K562 (cell line): ENCODE measurements around the gene EIF5. TPM values are rescaled to one million over a fixed set of nuclear protein-coding genes. Genes with fewer than 3 reads are reported as not detected.

Experiments
- ATAC-seq: fragments of 200-7000 bp; cut with Tn5 transposase; 3 replicates; pipeline ENCODE4 v1.9.1; 2020; ENCODE audit warnings: moderate library complexity
- BruUV-seq: library from RNA; stranded (reverse); fragments of 400-500 nt; replicated peaks from 2 replicates; lab custom pipeline; 2021; lab: Mats Ljungman, UMichigan
- CTCF ChIA-PET: fragments of 300-600 bp; formaldehyde crosslinking; extraction: SDS; loops from one replicate; lab custom pipeline; 2021; ENCODE audit warnings: low intra/inter-chr PET ratio; lab: Yijun Ruan, JAX
- POLR2A ChIA-PET: fragments of 300-600, 350-650 bp; sonication (Branson Sonifier 250); formaldehyde crosslinking; extraction: SDS; loops from one replicate; lab custom pipeline; 2021; ENCODE audit warnings: antibody characterized with exemption, inconsistent platforms; lab: Yijun Ruan, JAX
- DNase-seq, 4 experiments: peaks; one replicate each; pipeline versions ENCODE4 v3.0.0 to v3.0.0-alpha.2; 2011 to 2018; ENCODE audit warnings: low spot score in 3 of 4, mixed read lengths in 3 of 4; ENCODE audit errors: extremely low read depth in 1 of 4
- FAIRE-seq: peaks from 2 replicates; lab custom pipeline; 2011; peaks lifted over from hg19 to GRCh38; lab: Jason Lieb, UNC
- H2AFZ ChIP-seq: 2 replicates; pipeline ENCODE4 v1.6.0; 2011; ENCODE audit warnings: low read depth, low read length, control low read depth, inconsistent platforms
- H3K27ac ChIP-seq: fragments of 200-600 bp; 3 replicates; pipeline ENCODE4 v1.8.0; 2011; ENCODE audit warnings: low read depth, mild to moderate bottlenecking, control low read depth, inconsistent platforms, low read length, moderate library complexity, mixed read lengths; ENCODE audit errors: extremely low read depth
- H3K27me3 ChIP-seq, 2 experiments: fragments of 300-600 bp in 1 of 2; 2 replicates in 1 of 2; 3 replicates in 1 of 2; pipeline versions ENCODE4 v1.6.0 to v1.8.0; 2011; ENCODE audit warnings: inconsistent platforms in 2 of 2, low read length in 2 of 2, mild to moderate bottlenecking in 1 of 2, mixed read lengths in 1 of 2, moderate library complexity in 1 of 2; ENCODE audit not compliant: control insufficient read depth in 2 of 2, insufficient read depth in 2 of 2
- H3K36me3 ChIP-seq: fragments of 300-600 bp; 3 replicates; pipeline ENCODE4 v1.8.0; 2011; ENCODE audit warnings: mild to moderate bottlenecking, low read length, inconsistent platforms; ENCODE audit not compliant: control insufficient read depth, insufficient read depth
- H3K4me1 ChIP-seq, 2 experiments: fragments of 200-600 bp in 1 of 2; replicated peaks in 1 of 2; 2 replicates in 1 of 2; 3 replicates in 1 of 2; pipeline versions ENCODE4 v1.5.1 to v1.8.0; 2011; ENCODE audit warnings: inconsistent platforms in 2 of 2, low read length in 2 of 2, mild to moderate bottlenecking in 1 of 2, mixed read lengths in 1 of 2, moderate library complexity in 1 of 2; ENCODE audit not compliant: control insufficient read depth in 2 of 2, insufficient read depth in 2 of 2
- H3K4me2 ChIP-seq: 2 replicates; pipeline ENCODE4 v1.6.1; 2011; ENCODE audit warnings: low read length, control low read depth, inconsistent platforms, mixed read lengths; ENCODE audit not compliant: insufficient read depth
- H3K4me3 ChIP-seq: fragments of 200-600 bp; sonication (generic), shearing (Covaris generic); 2 replicates; pipeline ENCODE4 v1.5.1; 2016; ENCODE audit warnings: control low read depth, inconsistent platforms
- H3K79me2 ChIP-seq: fragments of 200-600 bp; 3 replicates; pipeline ENCODE4 v1.8.0; 2011; ENCODE audit warnings: low read length, inconsistent platforms; ENCODE audit not compliant: control insufficient read depth, insufficient read depth
- H3K9ac ChIP-seq, 2 experiments: 2 replicates each; pipeline versions ENCODE4 v1.6.0 to v1.6.1; 2011; ENCODE audit warnings: low read depth in 2 of 2, low read length in 2 of 2, control low read depth in 1 of 2, inconsistent platforms in 1 of 2, mild to moderate bottlenecking in 1 of 2, mixed read lengths in 1 of 2; ENCODE audit not compliant: insufficient read depth in 1 of 2
- H3K9me1 ChIP-seq: one replicate; pipeline ENCODE4 v1.6.0; 2011; ENCODE audit warnings: inconsistent platforms, mild to moderate bottlenecking, low read length, moderate library complexity; ENCODE audit not compliant: control insufficient read depth, insufficient read depth
- H3K9me3 ChIP-seq: replicated peaks from 2 replicates; pipeline ENCODE4 v1.5.1; 2011; ENCODE audit warnings: low read depth, low read length, inconsistent platforms; ENCODE audit not compliant: control insufficient read depth, insufficient read depth
- H4K20me1 ChIP-seq: replicated peaks from 2 replicates; pipeline ENCODE4 v1.6.1; 2011; ENCODE audit warnings: low read length, inconsistent platforms, mixed read lengths; ENCODE audit not compliant: control insufficient read depth, insufficient read depth
- BRCA1 ChIP-seq, 2 experiments: fragments of 450-650 bp in 1 of 2; sonication (generic) in 1 of 2; formaldehyde crosslinking in 1 of 2; IDR thresholded peaks; 2 replicates each; pipeline versions ENCODE4 v1.5.0 to v1.6.1; 2017 to 2020; ENCODE audit warnings: mild to moderate bottlenecking in 1 of 2, missing genetic modification reagents in 1 of 2
- CSDE1 ChIP-seq, 2 experiments: fragments of 450-650 bp; IDR thresholded peaks; 2 replicates each; pipeline ENCODE4 v1.6.1; 2016; ENCODE audit warnings: mild to moderate bottlenecking in 1 of 2
- EHMT2 ChIP-seq: fragments of 450-650 bp; IDR thresholded peaks from 2 replicates; pipeline ENCODE4 v1.6.1; 2018; ENCODE audit warnings: antibody characterized with exemption
- RUNX1 ChIP-seq: sonication (generic); IDR thresholded peaks from 2 replicates; pipeline ENCODE4 v1.6.1; 2016; ENCODE audit warnings: antibody characterized with exemption, low read depth
- U2AF1 ChIP-seq: fragments of 200-400 bp; formaldehyde crosslinking; optimal IDR thresholded peaks from 2 replicates; pipeline ENCODE3; 2017; ENCODE audit warnings: mild to moderate bottlenecking, low read depth, low read length, moderate library complexity
- ZFX ChIP-seq: sonication (generic); formaldehyde crosslinking; IDR thresholded peaks from 2 replicates; pipeline ENCODE4 v1.8.0; 2022; ENCODE audit warnings: mild to moderate bottlenecking, missing genetic modification reagents, moderate library complexity
- ZNF175 ChIP-seq: fragments of 200-800 bp; sonication (Bioruptor generic); IDR thresholded peaks from 2 replicates; pipeline ENCODE4 v1.6.1; 2016; ENCODE audit warnings: low read depth, mild to moderate bottlenecking, missing genetic modification characterization, missing compliant biosample characterization
- WGBS: fragments of 100-300 bp; shearing (Covaris generic); methylation state at CpG from one replicate; pipeline ENCODE4 v1.1.6; 2016; ENCODE audit warnings: low coverage, mixed read lengths; ENCODE audit not compliant: insufficient coverage; ENCODE audit errors: missing lambda C conversion rate; 5-methylcytosine and 5-hydroxymethylcytosine counted together
- in situ Hi-C: fragments of 300-500 bp; cut with MboI; formaldehyde crosslinking; loops from 4 replicates; pipeline ENCODE4 v1.15.0; 2018; ENCODE audit warnings: inconsistent platforms, mixed read lengths
- intact Hi-C: fragments of 100-400 bp; cut with micrococcal nuclease; formaldehyde crosslinking; loops from 2 replicates; pipeline ENCODE4 v1.14.2; 2022
- polyA plus RNA-seq, 8 experiments: library from polyadenylated mRNA; depleted of rRNA in 4 of 8; stranded (reverse) in 5 of 8; unstranded in 3 of 8; fragments of >200 nt; fragmentation: Nextera tagmentation in 2 of 8; fragmentation: Illumina TruSeq in 1 of 8; extraction: Ambion mirVana in 2 of 8; extraction: Trizol in 1 of 8; gene quantifications; 2 replicates each; pipeline versions ENCODE4 v1.2.1 to v1.2.3, GENCODE V29; 2011 to 2014; ENCODE audit warnings: inconsistent platforms in 1 of 8, missing spikeins in 1 of 8
- total RNA-seq, 7 experiments: library from RNA; depleted of rRNA in 6 of 7; stranded (reverse); fragments of >200 nt in 6 of 7; fragmentation: Illumina TruSeq in 2 of 7; extraction: Trizol in 2 of 7; gene quantifications; 2 replicates each; pipeline versions ENCODE4 v1.2.1 to v1.2.3, GENCODE V29; 2011 to 2021; ENCODE audit warnings: low replicate concordance in 1 of 7
- TF ChIP-seq, protein P1 (sequence below): fragments of 250-450 bp; sonication (Bioruptor Pico); IDR thresholded peaks from 2 replicates; pipeline ENCODE4 v1.4.0; 2020; ENCODE audit warnings: mild to moderate bottlenecking, moderate library complexity

Gene EIF5
- total and polyA plus RNA-seq, 9 of the 15 experiments (the other 6 are each of a cell fraction or from before 2014, with no cell fraction given): 92.7 to 442 (median 190) TPM

DNA sequence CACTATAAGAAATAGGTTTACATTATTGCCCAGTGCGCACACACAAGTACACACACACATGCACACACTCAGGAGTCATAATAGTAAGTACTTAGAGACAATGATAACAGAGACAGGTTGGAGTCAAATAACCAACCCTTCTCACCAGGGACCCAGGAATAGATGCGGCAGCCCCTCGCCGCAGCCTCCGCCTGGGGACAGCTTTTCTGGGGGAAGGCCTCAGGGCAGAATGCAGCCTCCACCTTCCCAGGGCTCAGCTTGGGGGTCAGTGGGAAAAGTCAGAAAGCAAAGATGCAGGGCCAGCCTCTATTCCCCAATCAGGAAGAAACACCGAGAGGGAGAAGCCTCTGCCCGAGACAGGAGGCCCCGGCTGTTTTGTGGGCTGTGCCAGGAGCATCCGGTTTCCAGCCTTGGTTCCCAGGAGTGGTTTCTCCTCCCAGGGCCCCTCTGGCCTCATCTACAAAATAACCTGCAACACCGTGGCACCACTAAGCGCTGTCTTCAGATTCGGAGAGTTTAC, 23.4 kb upstream of the EIF5 start:
- Histone ChIP-seq H3K9me3 (no peaks in the 10 kb centered on the region), H3K79me2 (no peaks in the 10 kb centered on the region), H3K27ac (no peak overlapping the region), H3K4me1 (peaks cover 24 to 47% of the 10 kb centered on the region in 2 experiments), H2AFZ (no peak overlapping the region), H3K36me3 (no peaks in the 10 kb centered on the region), H3K27me3 (no peaks in the 10 kb centered on the region), H3K4me2 (no peak overlapping the region), H3K4me3 (no peak overlapping the region), H4K20me1 (no peaks in the 10 kb centered on the region), H3K9me1 (no peaks in the 10 kb centered on the region), H3K9ac (peak overlapping the region in 1 of 2 experiments; percentile 40; a peak in 1 of 4 replicates)
- ATAC-seq: no peak
- in situ Hi-C loops (no loop called here), intact Hi-C loops (no loop called here)
- TF ChIP-seq, protein P1, sequence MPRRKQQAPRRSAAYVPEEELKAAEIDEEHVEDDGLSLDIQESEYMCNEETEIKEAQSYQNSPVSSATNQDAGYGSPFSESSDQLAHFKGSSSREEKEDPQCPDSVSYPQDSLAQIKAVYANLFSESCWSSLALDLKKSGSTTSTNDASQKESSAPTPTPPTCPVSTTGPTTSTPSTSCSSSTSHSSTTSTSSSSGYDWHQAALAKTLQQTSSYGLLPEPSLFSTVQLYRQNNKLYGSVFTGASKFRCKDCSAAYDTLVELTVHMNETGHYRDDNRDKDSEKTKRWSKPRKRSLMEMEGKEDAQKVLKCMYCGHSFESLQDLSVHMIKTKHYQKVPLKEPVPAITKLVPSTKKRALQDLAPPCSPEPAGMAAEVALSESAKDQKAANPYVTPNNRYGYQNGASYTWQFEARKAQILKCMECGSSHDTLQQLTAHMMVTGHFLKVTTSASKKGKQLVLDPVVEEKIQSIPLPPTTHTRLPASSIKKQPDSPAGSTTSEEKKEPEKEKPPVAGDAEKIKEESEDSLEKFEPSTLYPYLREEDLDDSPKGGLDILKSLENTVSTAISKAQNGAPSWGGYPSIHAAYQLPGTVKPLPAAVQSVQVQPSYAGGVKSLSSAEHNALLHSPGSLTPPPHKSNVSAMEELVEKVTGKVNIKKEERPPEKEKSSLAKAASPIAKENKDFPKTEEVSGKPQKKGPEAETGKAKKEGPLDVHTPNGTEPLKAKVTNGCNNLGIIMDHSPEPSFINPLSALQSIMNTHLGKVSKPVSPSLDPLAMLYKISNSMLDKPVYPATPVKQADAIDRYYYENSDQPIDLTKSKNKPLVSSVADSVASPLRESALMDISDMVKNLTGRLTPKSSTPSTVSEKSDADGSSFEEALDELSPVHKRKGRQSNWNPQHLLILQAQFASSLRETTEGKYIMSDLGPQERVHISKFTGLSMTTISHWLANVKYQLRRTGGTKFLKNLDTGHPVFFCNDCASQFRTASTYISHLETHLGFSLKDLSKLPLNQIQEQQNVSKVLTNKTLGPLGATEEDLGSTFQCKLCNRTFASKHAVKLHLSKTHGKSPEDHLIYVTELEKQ (CRISPR knock-in tag): no peak
- TF ChIP-seq CSDE1 (IDR thresholded peaks at IDR 0.05) (no peak), RUNX1 (no peak), ZFX (CRISPR knock-in tag) (no peak), BRCA1 (IDR thresholded peaks at IDR 0.05) (no peak), BRCA1 (CRISPR knock-in tag; IDR thresholded peaks at IDR 0.05) (no peak), EHMT2 (no peak), U2AF1 (no peak), ZNF175 (no peak)
- BruUV-seq: no TSS peak
- ChIA-PET POLR2A (interaction anchor here (0.7 kb wide), 1 partner anchor 11 kb away, joined by 3 read pairs; no protein-coding TSS in a partner anchor), CTCF (no interaction called here)
- 94% methylated on average over 10 of the region's 12 CpGs for WGBS
- no peak for DNase-seq
- FAIRE-seq: no peak
